Activated B cell treated with CpG ODN at 0.5 μM for 24 hours (primary cell): ENCODE results near the gene XIST. TPM values are rescaled to one million over a fixed set of nuclear protein-coding genes. Genes with fewer than 3 reads are reported as not detected.

ENCODE experiments used
- ATAC-seq: fragments of 200-7000 bp; cut with Tn5 transposase; one replicate; pipeline ENCODE4 v1.10.0; 2021; ENCODE audit warnings: low read depth, mild to moderate bottlenecking, moderate library complexity
- CTCF ChIA-PET: fragments of 350-600 bp; sonication (Branson Sonifier 250); formaldehyde crosslinking; loops from one replicate; lab custom pipeline; 2021; ENCODE audit warnings: antibody characterized with exemption; lab: Charles Lee
- POLR2A ChIA-PET: fragments of 350-600 bp; sonication (Branson Sonifier 250); formaldehyde crosslinking; loops from one replicate; lab custom pipeline; 2021; ENCODE audit warnings: antibody characterized with exemption; lab: Charles Lee
- DNase-seq: peaks from one replicate; pipeline ENCODE4 v3.0.0; 2022
- H3K27ac Mint-ChIP-seq: one replicate; pipeline ENCODE4 v1.8.0; 2020; ENCODE audit warnings: mixed read lengths
- H3K27me3 Mint-ChIP-seq: one replicate; pipeline ENCODE4 v1.8.0; 2021; ENCODE audit warnings: mixed read lengths
- H3K36me3 Mint-ChIP-seq: one replicate; pipeline ENCODE4 v1.8.0; 2021; ENCODE audit warnings: low read depth, mixed read lengths
- H3K4me1 Mint-ChIP-seq: one replicate; pipeline ENCODE4 v1.8.0; 2021; ENCODE audit warnings: mixed read lengths
- H3K4me3 Mint-ChIP-seq: one replicate; pipeline ENCODE4 v1.8.0; 2020; ENCODE audit warnings: mild to moderate bottlenecking, mixed read lengths
- H3K9me3 Mint-ChIP-seq: one replicate; pipeline ENCODE4 v1.8.0; 2020; ENCODE audit warnings: mixed read lengths
- intact Hi-C: fragments of 100-400 bp; cut with micrococcal nuclease; formaldehyde crosslinking; loops from one replicate; pipeline ENCODE4 v1.15.1; 2024
- total RNA-seq: library from RNA; stranded (reverse); gene quantifications from 2 replicates; pipeline ENCODE4 v1.2.3, GENCODE V29; 2022
- TF ChIP-seq, protein P1 (sequence below): fragments of 200-600 bp; IDR thresholded peaks from one replicate; pipeline ENCODE4 v1.8.0; 2022; ENCODE audit warnings: antibody characterized with exemption, mild to moderate bottlenecking

The XIST gene
- total RNA-seq, 1 donor from 2014 or later: not detected

GRCh38 chrX:73838123-73838522, 14.4 kb downstream of the XIST start:
- no peaks in the 10 kb centered on the region for H3K4me1 Mint-ChIP-seq
- H3K4me3 Mint-ChIP-seq: no peak overlapping the region
- ATAC-seq: no peak
- POLR2A ChIA-PET: no interaction called here
- no peaks in the 10 kb centered on the region for H3K9me3 Mint-ChIP-seq
- TF ChIP-seq, protein P1, sequence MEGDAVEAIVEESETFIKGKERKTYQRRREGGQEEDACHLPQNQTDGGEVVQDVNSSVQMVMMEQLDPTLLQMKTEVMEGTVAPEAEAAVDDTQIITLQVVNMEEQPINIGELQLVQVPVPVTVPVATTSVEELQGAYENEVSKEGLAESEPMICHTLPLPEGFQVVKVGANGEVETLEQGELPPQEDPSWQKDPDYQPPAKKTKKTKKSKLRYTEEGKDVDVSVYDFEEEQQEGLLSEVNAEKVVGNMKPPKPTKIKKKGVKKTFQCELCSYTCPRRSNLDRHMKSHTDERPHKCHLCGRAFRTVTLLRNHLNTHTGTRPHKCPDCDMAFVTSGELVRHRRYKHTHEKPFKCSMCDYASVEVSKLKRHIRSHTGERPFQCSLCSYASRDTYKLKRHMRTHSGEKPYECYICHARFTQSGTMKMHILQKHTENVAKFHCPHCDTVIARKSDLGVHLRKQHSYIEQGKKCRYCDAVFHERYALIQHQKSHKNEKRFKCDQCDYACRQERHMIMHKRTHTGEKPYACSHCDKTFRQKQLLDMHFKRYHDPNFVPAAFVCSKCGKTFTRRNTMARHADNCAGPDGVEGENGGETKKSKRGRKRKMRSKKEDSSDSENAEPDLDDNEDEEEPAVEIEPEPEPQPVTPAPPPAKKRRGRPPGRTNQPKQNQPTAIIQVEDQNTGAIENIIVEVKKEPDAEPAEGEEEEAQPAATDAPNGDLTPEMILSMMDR: no peak
- CTCF ChIA-PET: no interaction called here
- no peaks in the 10 kb centered on the region for H3K36me3 Mint-ChIP-seq
- intact Hi-C loops: no loop called here
- DNase-seq: no peak
- no peaks in the 10 kb centered on the region for H3K27me3 Mint-ChIP-seq
- no peak overlapping the region for H3K27ac Mint-ChIP-seq

GRCh38 chrX:73836956-73837477, 15.5 kb downstream of the XIST start:
- no peak overlapping the region for H3K4me3 Mint-ChIP-seq
- no peaks in the 10 kb centered on the region for H3K27me3 Mint-ChIP-seq
- H3K27ac Mint-ChIP-seq: no peak overlapping the region
- ChIA-PET POLR2A (no interaction called here), CTCF (no interaction called here)
- no peak for ATAC-seq
- H3K36me3 Mint-ChIP-seq: no peaks in the 10 kb centered on the region
- DNase-seq: no peak
- TF ChIP-seq, protein P1: no peak
- intact Hi-C loops: no loop called here
- H3K4me1 Mint-ChIP-seq: no peaks in the 10 kb centered on the region
- no peaks in the 10 kb centered on the region for H3K9me3 Mint-ChIP-seq

DNA sequence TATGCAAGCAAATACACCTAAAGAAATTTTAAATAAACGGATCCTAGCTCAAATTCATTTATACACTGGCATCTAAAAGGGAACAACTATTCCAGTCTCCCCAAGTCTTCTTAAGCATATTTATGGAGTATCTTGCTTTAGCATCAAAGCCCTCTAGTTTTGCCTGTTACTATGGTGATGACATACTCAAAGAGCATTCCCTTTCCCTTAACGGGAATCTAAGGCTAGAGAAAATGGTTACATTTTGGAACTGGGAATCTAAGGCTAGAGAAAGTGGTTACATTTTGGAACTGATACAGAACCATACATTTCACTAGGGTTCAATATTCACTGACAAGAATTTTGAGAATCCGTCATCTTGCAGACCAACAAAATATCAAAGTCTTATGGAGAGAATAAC, 18.3 kb downstream of the XIST start:
- no peaks in the 10 kb centered on the region for H3K4me1 Mint-ChIP-seq
- no peaks in the 10 kb centered on the region for H3K9me3 Mint-ChIP-seq
- no peak overlapping the region for H3K27ac Mint-ChIP-seq
- H3K36me3 Mint-ChIP-seq: no peaks in the 10 kb centered on the region
- TF ChIP-seq, protein P1: no peak
- ATAC-seq (no peak), DNase-seq (no peak)
- CTCF ChIA-PET: no interaction called here
- intact Hi-C loops: no loop called here
- H3K27me3 Mint-ChIP-seq: no peaks in the 10 kb centered on the region
- no peak overlapping the region for H3K4me3 Mint-ChIP-seq
- POLR2A ChIA-PET: no interaction called here

DNA sequence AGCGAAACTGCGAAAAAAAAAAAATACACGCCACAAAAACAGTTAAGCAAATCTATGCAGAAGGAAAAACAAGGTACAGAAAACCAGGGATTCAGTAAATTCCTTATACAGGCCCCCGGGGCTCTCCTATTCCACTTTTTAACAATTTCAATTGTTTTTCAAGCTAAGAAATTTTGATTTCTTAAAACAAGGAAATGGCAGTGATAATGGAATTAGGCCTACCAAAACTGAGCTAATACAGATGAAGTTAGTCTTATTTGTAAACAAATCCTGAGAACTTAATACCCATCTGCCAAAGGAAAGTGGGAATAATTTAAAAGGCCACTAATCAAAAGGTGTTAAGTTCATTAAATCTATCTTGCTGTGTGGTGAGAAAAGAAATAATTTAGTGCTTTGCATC, 20.2 kb downstream of the XIST start:
- intact Hi-C loops: no loop called here
- H3K9me3 Mint-ChIP-seq: no peaks in the 10 kb centered on the region

DNA sequence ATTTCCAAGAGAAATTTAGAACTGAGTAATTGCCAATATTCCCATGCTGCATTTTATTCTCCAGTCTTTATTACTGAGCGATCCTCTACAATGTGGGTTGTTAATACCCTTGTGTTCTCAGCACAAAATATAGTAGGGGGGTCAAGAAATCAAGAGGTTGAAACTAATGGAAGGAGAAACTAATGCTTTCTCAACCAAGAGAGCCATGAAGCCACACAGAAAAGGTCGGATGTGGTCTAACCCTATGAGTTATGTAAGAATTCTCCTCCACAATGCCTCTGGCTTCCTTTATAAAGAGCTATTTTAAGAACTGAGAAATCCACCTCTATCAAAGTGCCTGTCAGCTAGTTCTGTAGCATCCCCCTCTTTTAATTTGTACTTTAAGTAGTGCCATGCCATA, 21.0 kb downstream of the XIST start:
- DNase-seq: no peak
- TF ChIP-seq, protein P1: no peak
- CTCF ChIA-PET: no interaction called here
- intact Hi-C loops: no loop called here
- POLR2A ChIA-PET: no interaction called here
- Mint-ChIP-seq H3K4me3 (no peak overlapping the region), H3K36me3 (no peaks in the 10 kb centered on the region), H3K27me3 (no peaks in the 10 kb centered on the region), H3K9me3 (no peaks in the 10 kb centered on the region), H3K27ac (no peak overlapping the region), H3K4me1 (no peaks in the 10 kb centered on the region)
- no peak for ATAC-seq

More for the DNA sequence above, 20.2 kb downstream of the XIST start:
- ChIA-PET CTCF (no interaction called here), POLR2A (no interaction called here)
- H3K27ac Mint-ChIP-seq: no peak overlapping the region
- TF ChIP-seq, protein P1: no peak
- no peaks in the 10 kb centered on the region for H3K36me3 Mint-ChIP-seq
- ATAC-seq (no peak), DNase-seq (no peak)
- H3K27me3 Mint-ChIP-seq: no peaks in the 10 kb centered on the region
- H3K4me3 Mint-ChIP-seq: no peak overlapping the region
- no peaks in the 10 kb centered on the region for H3K4me1 Mint-ChIP-seq
